Measurements from ENCODE around the gene FLII.

FLII gene

DNA sequence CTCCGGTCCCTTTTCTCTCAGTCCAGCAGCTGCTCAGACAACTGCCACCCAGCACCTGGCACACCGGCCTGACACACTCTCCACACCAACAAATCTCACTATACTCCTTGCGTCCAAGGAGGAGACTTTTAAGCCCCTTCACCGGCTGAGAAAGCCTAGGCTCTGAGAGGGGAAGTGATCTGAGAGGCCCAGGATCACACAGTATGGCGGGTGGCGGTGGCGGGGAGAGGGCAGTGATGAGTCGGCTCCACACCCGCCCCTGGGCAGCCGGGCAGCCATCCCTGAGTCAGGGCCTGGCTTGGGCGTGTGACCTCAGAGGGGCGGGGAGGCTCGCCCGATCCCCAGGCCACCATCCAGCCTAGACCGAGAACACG is 569 bp downstream of the FLII start:
- Histone ChIP-seq H3K36me3 (ENCODE audit: control insufficient read depth, low read depth, low read length) (peaks cover 32% of the 10 kb centered on the region), H3K4me3 (ENCODE audit: low read length) (peak overlapping the region; percentile 82), H3K27ac (ENCODE audit: low read length) (no peak overlapping the region), H3K4me1 (ENCODE audit: control insufficient read depth, low read depth, low read length) (peaks cover 13% of the 10 kb centered on the region), H3K9ac (ENCODE audit: low read length) (peak overlapping the region; percentile 66), H3K27me3 (ENCODE audit: control insufficient read depth, insufficient read depth, low read length) (no peaks in the 10 kb centered on the region), H3K9me3 (ENCODE audit: control insufficient read depth, low read depth, low read length) (no peaks in the 10 kb centered on the region)

DNA sequence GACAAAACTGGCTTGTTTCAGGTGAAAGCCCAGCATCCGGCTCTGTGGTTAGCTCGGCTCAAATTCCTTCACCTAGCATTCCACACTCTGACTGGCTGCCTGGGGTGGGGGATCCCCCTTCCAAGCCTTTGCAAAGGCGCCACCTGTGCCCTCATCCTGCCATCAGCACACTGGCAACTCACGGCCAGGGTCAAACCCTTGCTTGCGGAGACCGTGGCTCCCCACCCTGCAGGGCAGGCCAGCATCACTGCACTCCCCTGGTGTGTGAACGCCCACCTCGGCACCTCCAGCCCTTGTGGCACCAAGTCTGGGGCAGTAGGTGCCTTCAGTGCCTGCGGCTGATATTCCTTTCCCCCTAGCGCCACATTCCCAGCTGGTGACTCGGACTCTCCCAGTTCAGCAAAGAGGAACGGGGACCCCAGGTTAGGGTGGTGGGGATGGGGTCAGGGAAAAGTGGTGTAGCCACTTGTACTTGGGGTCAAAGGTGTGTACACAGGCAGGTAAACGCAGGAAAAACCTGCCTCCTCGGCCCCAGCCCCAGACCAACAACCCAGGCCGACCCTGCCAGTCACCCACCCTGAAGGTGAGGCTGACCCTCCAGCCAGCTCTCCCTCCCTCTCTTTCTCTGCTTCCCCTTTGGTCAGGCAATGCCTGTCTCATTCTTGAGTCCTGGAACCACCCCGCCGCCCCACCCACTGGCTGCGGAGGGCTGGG is 1.1 kb downstream of the FLII start:
- no peaks in the 10 kb centered on the region for H3K27me3 ChIP-seq (ENCODE audit: control insufficient read depth, insufficient read depth, low read length)
- peak overlapping the region; percentile 25 for H3K27ac ChIP-seq (ENCODE audit: low read length)
- H3K9ac ChIP-seq (ENCODE audit: low read length), result peak overlapping the region; percentile 66
- H3K4me1 ChIP-seq (ENCODE audit: control insufficient read depth, low read depth, low read length), result peaks cover 13% of the 10 kb centered on the region
- peaks cover 36% of the 10 kb centered on the region for H3K36me3 ChIP-seq (ENCODE audit: control insufficient read depth, low read depth, low read length)
- peak overlapping the region; percentile 82 for H3K4me3 ChIP-seq (ENCODE audit: low read length)
- H3K9me3 ChIP-seq (ENCODE audit: control insufficient read depth, low read depth, low read length), result no peaks in the 10 kb centered on the region

DNA sequence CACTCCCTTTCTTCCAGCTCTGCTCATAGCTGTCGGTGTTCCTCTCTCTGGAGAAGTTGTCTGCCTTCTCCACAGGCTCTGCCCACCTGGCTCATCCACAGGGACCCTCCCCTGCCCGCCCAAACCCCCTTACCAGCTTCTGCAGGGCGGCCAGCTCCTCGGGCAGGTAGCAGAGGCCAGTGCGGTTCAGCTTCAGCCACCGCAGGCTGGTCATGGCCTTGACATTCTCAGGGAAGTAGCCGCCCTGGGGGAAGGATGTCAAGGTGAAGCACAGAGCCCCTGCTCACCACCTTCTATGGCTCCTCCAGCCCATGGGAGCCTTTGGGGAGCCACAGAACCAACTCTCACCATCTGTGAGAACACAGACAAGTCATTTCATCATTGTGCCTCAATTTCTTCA is 1.8 kb downstream of the FLII start:
- Histone ChIP-seq H3K27me3 (ENCODE audit: control insufficient read depth, insufficient read depth, low read length) (no peaks in the 10 kb centered on the region), H3K9ac (ENCODE audit: low read length) (peak overlapping the region; percentile 9), H3K27ac (ENCODE audit: low read length) (no peak overlapping the region), H3K4me1 (ENCODE audit: control insufficient read depth, low read depth, low read length) (peaks cover 13% of the 10 kb centered on the region), H3K9me3 (ENCODE audit: control insufficient read depth, low read depth, low read length) (no peaks in the 10 kb centered on the region), H3K36me3 (ENCODE audit: control insufficient read depth, low read depth, low read length) (peaks cover 43% of the 10 kb centered on the region), H3K4me3 (ENCODE audit: low read length) (peak overlapping the region; percentile 82)

DNA sequence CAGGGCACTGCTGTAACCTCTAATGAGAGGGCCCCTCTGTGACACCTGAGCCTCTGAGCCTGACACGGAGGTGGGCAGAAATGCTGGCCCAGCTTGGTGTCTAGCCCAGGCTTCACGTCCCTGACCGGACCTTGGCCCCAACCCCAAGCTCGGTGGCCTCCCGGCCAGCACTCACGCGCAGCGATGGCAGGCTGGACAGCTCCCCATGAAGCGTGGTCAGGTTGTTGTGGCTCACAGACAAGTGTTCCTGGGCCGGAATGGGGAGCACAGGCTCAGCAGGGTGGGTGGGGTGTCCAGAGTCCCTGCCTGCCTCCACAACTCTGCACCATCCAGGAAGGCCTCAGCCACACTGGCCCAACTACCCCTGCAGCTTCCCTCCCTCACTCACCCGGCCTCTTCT is 2.2 kb downstream of the FLII start:
- Histone ChIP-seq H3K9ac (ENCODE audit: low read length) (no peak overlapping the region), H3K27me3 (ENCODE audit: control insufficient read depth, insufficient read depth, low read length) (no peaks in the 10 kb centered on the region), H3K9me3 (ENCODE audit: control insufficient read depth, low read depth, low read length) (no peaks in the 10 kb centered on the region), H3K36me3 (ENCODE audit: control insufficient read depth, low read depth, low read length) (peaks cover 47% of the 10 kb centered on the region), H3K27ac (ENCODE audit: low read length) (no peak overlapping the region), H3K4me3 (ENCODE audit: low read length) (peak overlapping the region; percentile 82), H3K4me1 (ENCODE audit: control insufficient read depth, low read depth, low read length) (peaks cover 9% of the 10 kb centered on the region)

DNA sequence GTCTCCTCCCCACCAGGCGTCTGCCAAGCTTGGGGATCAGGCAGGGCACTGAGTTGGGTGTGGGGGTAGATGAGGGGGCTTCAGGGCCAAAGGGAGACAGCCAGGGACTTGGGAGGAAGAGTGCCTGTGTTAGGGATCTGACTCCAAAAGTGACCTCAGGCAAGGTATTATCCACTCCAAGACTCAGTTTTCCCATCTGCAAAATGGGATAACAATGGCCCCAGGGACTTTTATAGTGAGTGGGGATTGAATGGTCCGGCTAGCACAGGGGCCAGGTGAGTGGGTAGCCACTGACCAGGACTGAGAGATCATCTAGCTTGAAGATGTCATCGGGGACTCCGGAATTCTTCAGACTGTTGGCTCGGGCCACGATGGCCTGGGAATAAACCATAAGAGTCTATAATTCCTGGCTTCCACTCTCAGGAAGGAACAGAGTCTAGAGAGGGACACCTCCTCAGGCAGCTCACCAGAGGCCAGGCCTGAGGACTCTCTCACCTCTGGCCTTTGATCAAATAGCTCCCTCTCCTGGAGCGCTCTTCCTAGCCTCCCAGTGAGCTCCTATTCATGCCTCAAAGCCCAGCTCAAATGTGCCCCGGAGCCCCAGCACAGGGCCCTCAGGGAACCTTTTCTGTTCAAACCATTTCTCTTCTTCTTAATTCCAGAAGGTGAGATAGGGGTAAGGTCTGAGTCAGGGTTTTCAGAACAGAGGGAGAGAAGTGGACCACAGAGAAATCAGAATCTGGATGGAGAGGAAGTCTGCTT is 3.5 kb downstream of the FLII start:
- H3K36me3 ChIP-seq (ENCODE audit: control insufficient read depth, low read depth, low read length), result peaks cover 60% of the 10 kb centered on the region
- H3K4me1 ChIP-seq (ENCODE audit: control insufficient read depth, low read depth, low read length), result peaks cover 8% of the 10 kb centered on the region
- no peak overlapping the region for H3K9ac ChIP-seq (ENCODE audit: low read length)
- H3K27ac ChIP-seq (ENCODE audit: low read length), result no peak overlapping the region
- no peaks in the 10 kb centered on the region for H3K27me3 ChIP-seq (ENCODE audit: control insufficient read depth, insufficient read depth, low read length)
- H3K9me3 ChIP-seq (ENCODE audit: control insufficient read depth, low read depth, low read length), result no peaks in the 10 kb centered on the region
- no peak overlapping the region for H3K4me3 ChIP-seq (ENCODE audit: low read length)

DNA sequence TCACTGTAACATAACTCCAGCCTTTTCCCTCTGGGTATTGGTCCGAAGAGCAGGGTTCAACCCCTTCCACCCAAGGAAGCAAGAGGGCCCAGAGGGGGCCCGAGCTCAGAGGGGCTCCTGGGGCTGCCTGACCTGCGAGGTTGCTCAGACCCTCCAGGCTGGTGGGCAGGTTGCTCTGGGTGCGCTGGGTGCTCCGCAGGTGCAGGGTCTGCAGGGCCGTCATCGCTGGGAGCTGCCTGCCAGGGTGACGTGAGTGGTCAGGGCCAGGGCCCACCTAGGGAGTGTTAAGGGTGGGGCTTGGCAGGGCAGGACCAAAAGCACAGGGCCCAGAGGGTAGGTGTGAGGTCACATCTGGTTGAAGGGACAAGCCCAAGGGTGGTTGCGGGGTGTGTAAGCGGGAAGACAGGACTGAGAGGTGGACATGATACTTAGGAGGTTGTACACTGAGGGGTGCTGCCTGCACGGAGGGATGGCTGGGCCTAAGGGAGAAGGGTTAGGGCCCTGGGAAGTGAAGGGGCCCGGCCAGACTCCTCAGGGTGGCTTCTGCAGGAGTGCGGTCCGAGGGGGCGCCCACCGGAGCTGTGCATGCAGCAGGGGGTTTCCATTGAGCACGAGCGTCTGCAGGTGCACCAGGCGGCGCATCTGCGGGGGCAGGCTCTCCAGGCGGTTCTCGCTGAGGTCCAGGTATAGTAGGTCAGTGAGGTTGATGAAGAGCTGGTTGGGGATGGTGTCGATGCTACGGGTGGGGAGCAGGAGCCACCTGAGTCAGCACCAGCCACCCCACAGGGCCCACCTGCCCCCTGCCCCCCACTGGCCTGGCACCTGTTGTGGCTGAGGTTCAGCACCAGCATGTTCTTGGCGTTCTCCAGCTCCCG is 4.4 kb downstream of the FLII start:
- H3K9me3 ChIP-seq (ENCODE audit: control insufficient read depth, low read depth, low read length), result no peaks in the 10 kb centered on the region

DNA sequence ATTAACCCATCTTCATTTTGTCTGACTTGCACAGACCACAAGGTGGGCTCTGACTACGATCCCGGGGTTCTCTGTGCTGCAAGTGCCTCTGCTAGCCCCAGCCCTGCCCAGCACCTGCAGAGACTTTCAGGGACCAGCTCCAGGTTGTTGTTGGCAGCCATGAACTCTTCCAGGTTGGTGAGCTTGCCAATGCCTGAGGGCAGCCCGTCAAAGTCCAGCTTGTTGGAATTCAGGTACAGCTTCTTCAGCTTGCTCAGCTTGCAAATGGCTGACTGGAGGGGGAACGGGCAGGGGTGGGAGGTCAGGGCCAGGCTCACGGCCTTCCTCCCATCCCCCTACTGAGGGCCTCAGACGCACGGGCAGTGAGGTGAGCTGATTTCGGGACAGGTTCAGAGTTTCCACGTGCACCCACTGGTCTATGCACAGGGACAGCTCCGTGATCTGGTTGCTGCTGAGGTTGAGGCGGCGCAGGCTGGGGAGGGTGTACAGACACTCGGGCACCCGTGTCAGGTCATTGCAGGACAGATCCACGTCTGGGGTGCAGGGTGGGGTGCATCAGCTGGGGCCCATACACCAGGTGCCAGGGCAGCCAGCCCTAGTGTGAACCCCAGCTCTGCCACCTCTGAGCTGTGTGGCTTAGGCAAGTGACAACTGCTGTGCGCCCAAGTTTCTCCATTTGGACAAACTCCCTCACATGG is 5.2 kb downstream of the FLII start:
- no peak overlapping the region for H3K4me3 ChIP-seq (ENCODE audit: low read length)
- peaks cover 68% of the 10 kb centered on the region for H3K36me3 ChIP-seq (ENCODE audit: control insufficient read depth, low read depth, low read length)
- no peaks in the 10 kb centered on the region for H3K9me3 ChIP-seq (ENCODE audit: control insufficient read depth, low read depth, low read length)
- H3K27ac ChIP-seq (ENCODE audit: low read length), result no peak overlapping the region
- peaks cover 8% of the 10 kb centered on the region for H3K4me1 ChIP-seq (ENCODE audit: control insufficient read depth, low read depth, low read length)
- no peaks in the 10 kb centered on the region for H3K27me3 ChIP-seq (ENCODE audit: control insufficient read depth, insufficient read depth, low read length)
- no peak overlapping the region for H3K9ac ChIP-seq (ENCODE audit: low read length)

More for the DNA sequence above, 4.4 kb downstream of the FLII start:
- peaks cover 64% of the 10 kb centered on the region for H3K36me3 ChIP-seq (ENCODE audit: control insufficient read depth, low read depth, low read length)
- no peak overlapping the region for H3K9ac ChIP-seq (ENCODE audit: low read length)
- no peaks in the 10 kb centered on the region for H3K27me3 ChIP-seq (ENCODE audit: control insufficient read depth, insufficient read depth, low read length)
- no peak overlapping the region for H3K4me3 ChIP-seq (ENCODE audit: low read length)
- H3K27ac ChIP-seq (ENCODE audit: low read length), result no peak overlapping the region
- peaks cover 8% of the 10 kb centered on the region for H3K4me1 ChIP-seq (ENCODE audit: control insufficient read depth, low read depth, low read length)

DNA sequence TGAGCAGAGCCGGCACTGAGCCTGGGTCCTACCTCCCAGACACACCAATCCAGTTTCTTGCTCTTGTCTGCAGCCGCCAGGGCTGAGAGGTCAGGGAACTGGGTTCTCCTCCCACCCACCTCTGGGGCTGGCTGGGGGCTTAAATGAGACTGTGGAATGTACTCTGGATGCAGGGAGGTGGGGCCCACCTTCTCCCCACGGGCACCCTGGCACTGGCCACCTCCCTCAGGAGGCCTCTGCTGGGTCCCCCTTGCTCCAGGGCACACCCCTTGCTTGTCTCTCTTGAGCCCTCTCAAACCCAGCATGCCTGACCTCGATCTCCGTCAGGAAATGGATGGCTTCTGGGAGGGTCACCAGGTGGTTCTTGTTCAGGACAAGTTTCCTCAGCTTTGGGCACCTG is 6.4 kb downstream of the FLII start:
- no peak overlapping the region for H3K4me3 ChIP-seq (ENCODE audit: low read length)
- no peaks in the 10 kb centered on the region for H3K27me3 ChIP-seq (ENCODE audit: control insufficient read depth, insufficient read depth, low read length)
- H3K9ac ChIP-seq (ENCODE audit: low read length), result no peak overlapping the region
- H3K27ac ChIP-seq (ENCODE audit: low read length), result no peak overlapping the region
- no peaks in the 10 kb centered on the region for H3K9me3 ChIP-seq (ENCODE audit: control insufficient read depth, low read depth, low read length)
- peaks cover 68% of the 10 kb centered on the region for H3K36me3 ChIP-seq (ENCODE audit: control insufficient read depth, low read depth, low read length)
- H3K4me1 ChIP-seq (ENCODE audit: control insufficient read depth, low read depth, low read length), result peaks cover 7% of the 10 kb centered on the region

DNA sequence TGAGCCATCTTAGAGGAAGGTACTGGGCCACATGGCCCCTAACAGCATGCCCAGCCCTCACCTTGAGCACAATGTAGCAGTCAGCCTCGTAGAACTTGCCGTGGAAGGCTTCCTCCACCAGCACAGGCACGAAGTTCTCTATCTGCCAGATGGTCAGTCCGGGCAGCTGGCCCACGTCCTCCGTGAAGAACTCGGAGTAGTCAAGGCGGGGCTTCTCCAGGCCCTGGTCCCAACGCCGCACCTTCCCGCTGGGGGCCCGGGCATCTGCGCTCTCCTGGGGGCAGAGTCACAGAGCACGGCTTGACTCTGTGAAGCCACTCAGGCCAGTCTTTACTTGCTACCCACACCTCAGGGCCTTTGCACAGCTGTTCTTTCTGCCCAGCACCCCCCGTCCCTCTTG is 7.3 kb downstream of the FLII start:
- H3K9me3 ChIP-seq (ENCODE audit: control insufficient read depth, low read depth, low read length), result no peaks in the 10 kb centered on the region
- H3K27me3 ChIP-seq (ENCODE audit: control insufficient read depth, insufficient read depth, low read length), result no peaks in the 10 kb centered on the region
- no peak overlapping the region for H3K4me3 ChIP-seq (ENCODE audit: low read length)
- H3K9ac ChIP-seq (ENCODE audit: low read length), result no peak overlapping the region
- peaks cover 69% of the 10 kb centered on the region for H3K36me3 ChIP-seq (ENCODE audit: control insufficient read depth, low read depth, low read length)
- H3K4me1 ChIP-seq (ENCODE audit: control insufficient read depth, low read depth, low read length), result peaks cover 5% of the 10 kb centered on the region
- no peak overlapping the region for H3K27ac ChIP-seq (ENCODE audit: low read length)

DNA sequence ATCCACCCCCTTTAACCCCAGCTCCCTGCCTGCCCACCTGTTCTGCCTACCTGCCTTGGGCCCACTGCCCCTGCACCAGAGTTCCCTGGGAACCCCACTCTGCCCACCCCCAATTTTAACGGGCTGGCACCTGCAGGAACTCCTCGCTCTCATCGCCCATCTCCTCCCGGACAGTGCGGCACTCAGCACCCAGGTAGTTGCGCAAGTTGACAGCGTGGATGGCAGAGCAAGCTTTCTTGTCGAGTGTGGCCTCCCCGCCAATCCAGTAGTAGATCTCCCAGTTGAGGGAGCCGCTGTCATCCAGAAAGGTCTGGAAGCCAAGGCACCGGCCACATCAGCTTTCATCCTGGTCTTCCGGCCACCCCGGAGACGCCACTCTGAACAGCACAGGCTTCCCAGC is 7.8 kb downstream of the FLII start:
- Histone ChIP-seq H3K4me1 (ENCODE audit: control insufficient read depth, low read depth, low read length) (peaks cover 6% of the 10 kb centered on the region), H3K9me3 (ENCODE audit: control insufficient read depth, low read depth, low read length) (no peaks in the 10 kb centered on the region), H3K27me3 (ENCODE audit: control insufficient read depth, insufficient read depth, low read length) (no peaks in the 10 kb centered on the region), H3K4me3 (ENCODE audit: low read length) (no peak overlapping the region), H3K9ac (ENCODE audit: low read length) (no peak overlapping the region), H3K27ac (ENCODE audit: low read length) (no peak overlapping the region), H3K36me3 (ENCODE audit: control insufficient read depth, low read depth, low read length) (peaks cover 69% of the 10 kb centered on the region)

DNA sequence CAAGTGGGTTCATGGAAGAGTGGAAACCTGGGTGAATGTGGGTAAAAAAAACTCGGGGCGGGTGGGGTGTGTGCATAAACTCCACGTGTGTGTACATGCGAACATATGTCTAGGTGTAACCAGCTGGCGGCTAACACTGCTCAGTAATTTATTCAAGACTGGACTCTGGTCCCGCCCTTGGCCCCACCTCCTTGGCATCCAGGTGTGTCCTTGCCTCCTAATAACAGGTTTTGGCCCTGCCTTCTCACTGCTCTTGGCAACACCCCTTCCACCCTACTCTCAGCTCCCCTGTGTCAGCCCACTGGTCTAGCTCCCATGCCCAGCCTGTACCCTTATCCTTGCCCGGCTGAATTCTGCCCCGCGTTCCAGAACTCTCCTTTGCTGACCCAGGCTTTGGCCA is 8.3 kb downstream of the FLII start:
- Histone ChIP-seq H3K4me1 (ENCODE audit: control insufficient read depth, low read depth, low read length) (peaks cover 6% of the 10 kb centered on the region), H3K9ac (ENCODE audit: low read length) (no peak overlapping the region), H3K4me3 (ENCODE audit: low read length) (no peak overlapping the region), H3K9me3 (ENCODE audit: control insufficient read depth, low read depth, low read length) (no peaks in the 10 kb centered on the region), H3K36me3 (ENCODE audit: control insufficient read depth, low read depth, low read length) (peaks cover 73% of the 10 kb centered on the region), H3K27ac (ENCODE audit: low read length) (no peak overlapping the region), H3K27me3 (ENCODE audit: control insufficient read depth, insufficient read depth, low read length) (no peaks in the 10 kb centered on the region)
